Coronary artery (tissue), 2 donors: ENCODE data around the gene BLCAP.
"Not testable (repeated sequence)": the region's sequence is repeated elsewhere in the genome, so short reads cannot be mapped to it uniquely, and the experiment has no call there.

Experiments used
- DNase-seq: peaks from one replicate; pipeline ENCODE4 v3.0.0-alpha.2; 2017; ENCODE audit warnings: low spot score
- H3K27ac ChIP-seq, 2 donors: fragments of 200-600 bp; sonication (generic); one replicate each; pipeline ENCODE4 v1.5.1; 2016 to 2019
- H3K4me3 ChIP-seq: fragments of 200-600 bp; sonication (generic); 2 replicates; pipeline ENCODE4 v1.5.1; 2016; ENCODE audit warnings: mild to moderate bottlenecking, moderate library complexity
- TF ChIP-seq, protein P1 (sequence below): fragments of 200-600 bp; sonication (generic); IDR thresholded peaks from one replicate; pipeline ENCODE4 v1.5.1; 2019; ENCODE audit warnings: antibody characterized with exemption

Gene BLCAP

DNA sequence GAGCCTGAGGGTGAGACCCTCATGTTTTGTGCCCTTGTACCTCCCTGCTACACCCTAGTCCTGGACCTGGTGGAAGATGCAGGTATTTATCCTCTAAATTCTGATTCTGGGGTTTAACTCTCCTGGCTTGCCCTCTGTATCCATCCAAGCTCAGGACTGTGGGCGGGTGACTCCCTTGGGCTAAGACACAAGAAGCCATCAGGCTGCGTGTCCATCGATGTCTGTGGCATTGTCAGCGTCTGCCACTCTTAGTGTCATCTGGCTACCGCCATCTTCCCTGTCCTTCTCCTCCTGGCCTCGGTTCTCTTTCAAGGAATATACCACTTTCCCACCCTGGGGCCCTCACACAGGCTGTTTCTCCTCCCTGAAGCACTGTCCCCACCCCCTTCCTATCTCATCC lies 28.9 kb upstream of the BLCAP start:
- TF ChIP-seq, protein P1, sequence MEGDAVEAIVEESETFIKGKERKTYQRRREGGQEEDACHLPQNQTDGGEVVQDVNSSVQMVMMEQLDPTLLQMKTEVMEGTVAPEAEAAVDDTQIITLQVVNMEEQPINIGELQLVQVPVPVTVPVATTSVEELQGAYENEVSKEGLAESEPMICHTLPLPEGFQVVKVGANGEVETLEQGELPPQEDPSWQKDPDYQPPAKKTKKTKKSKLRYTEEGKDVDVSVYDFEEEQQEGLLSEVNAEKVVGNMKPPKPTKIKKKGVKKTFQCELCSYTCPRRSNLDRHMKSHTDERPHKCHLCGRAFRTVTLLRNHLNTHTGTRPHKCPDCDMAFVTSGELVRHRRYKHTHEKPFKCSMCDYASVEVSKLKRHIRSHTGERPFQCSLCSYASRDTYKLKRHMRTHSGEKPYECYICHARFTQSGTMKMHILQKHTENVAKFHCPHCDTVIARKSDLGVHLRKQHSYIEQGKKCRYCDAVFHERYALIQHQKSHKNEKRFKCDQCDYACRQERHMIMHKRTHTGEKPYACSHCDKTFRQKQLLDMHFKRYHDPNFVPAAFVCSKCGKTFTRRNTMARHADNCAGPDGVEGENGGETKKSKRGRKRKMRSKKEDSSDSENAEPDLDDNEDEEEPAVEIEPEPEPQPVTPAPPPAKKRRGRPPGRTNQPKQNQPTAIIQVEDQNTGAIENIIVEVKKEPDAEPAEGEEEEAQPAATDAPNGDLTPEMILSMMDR, result no peak

DNA sequence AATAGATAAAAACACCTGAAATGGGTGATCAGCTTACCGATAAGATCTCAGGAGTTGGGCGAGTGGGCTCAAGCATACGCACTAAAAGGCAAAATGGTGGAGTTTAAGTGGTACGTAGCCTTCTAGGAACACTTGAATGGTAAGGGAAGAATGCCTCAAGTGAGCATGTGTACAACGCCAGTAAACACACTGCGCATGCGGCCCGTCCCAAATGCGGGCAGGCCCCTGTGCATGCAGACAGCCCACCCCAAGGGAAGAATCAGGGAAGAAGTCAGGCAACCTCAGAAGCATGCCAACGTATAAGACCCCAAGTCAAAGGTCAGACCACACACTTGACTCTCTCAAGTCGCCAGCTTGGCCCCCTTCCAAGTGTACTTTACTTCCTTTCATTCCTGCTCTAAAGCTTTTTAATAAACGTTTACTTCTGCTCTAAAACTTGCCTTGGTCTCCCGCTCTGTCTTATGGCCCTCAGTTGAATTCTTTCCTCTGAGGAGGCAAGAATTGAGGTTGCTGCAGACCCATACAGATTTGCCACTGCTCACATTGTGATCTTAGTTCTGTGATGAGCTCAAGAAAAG lies 27.1 kb upstream of the BLCAP start:
- H3K4me3 ChIP-seq, H3K27ac ChIP-seq: not testable (repeated sequence)
- peak; percentile 29 for DNase-seq

More for the DNA sequence above, 28.9 kb upstream of the BLCAP start:
- DNase-seq, result peak; percentile 29
- Histone ChIP-seq H3K27ac (no peak overlapping the region), H3K4me3 (no peak overlapping the region)

DNA sequence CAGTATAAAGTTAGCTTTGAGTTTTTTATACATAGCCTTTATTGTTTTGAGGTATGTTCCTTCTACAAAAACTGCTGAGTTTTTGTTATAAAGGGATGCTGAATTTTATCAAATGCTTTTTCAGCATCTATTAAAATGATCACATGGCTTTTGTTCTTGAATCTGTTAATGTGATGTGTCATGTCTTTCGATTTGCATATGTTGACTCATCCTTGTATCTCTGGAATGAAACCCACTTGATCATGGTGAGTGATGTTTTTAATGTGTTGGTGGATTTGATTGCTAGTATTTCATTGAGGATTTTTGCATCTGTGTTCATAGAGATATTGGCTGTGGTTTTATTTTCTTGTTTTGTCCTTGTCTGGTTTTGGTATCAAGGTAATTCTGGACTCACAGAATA lies 24.7 kb upstream of the BLCAP start:
- Histone ChIP-seq H3K27ac (no peak overlapping the region), H3K4me3 (no peak overlapping the region)
- no peak for DNase-seq
- TF ChIP-seq, protein P1, result no peak

DNA sequence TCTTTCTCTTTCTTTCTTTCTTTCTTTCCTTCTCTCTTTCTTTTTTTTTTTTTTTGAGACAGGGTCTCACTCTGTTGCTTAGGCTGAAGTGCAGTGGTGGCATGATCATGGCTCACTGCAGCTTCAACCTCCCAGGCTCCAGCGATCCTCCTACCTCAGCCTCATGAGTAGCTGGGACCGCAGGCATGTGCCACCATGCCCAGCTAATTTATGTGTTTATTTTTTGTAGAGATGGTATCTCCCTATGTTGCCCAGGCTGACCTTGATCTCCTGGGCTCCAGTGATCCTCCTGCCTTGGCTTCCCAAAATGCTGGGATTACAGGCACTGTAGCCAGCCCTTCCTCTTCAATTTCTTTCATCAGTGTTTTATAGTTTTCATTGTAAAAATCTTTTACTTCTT lies 24.0 kb upstream of the BLCAP start:
- DNase-seq, H3K27ac ChIP-seq, H3K4me3 ChIP-seq: not testable (repeated sequence)

DNA sequence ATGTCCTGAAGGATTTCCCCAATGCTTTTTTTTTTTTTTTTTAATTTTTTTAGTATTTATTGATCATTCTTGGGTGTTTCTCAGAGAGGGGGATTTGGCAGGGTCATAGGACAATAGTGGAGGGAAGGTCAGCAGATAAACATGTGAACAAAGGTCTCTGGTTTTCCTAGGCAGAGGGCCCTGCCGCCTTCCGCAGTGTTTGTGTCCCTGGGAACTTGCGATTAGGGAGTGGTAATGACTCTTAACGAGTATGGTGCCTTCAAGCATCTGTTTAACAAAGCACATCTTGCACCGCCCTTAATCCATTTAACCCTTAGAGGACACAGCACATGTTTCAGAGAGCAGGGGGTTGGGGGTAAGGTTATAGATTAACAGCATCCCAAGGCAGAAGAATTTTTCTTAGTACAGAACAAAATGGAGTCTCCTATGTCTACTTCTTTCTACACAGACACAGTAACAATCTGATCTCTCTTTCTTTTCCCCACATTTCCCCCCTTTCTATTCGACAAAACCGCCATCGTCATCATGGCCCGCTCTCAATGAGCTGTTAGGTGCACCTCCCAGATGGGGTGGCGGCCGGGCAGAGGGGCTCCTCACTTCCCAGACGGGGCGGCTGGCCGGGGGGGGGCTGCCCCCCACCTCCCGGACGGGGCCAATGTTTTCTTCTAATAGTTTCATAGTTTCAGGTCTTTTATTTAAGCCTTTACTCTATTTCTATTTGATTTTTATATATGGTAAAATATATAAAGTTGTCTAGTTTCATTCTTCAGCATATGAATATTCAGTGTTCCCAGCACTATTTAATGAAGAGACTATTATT lies 22.6 kb upstream of the BLCAP start:
- H3K4me3 ChIP-seq, DNase-seq, H3K27ac ChIP-seq: not testable (repeated sequence)

DNA sequence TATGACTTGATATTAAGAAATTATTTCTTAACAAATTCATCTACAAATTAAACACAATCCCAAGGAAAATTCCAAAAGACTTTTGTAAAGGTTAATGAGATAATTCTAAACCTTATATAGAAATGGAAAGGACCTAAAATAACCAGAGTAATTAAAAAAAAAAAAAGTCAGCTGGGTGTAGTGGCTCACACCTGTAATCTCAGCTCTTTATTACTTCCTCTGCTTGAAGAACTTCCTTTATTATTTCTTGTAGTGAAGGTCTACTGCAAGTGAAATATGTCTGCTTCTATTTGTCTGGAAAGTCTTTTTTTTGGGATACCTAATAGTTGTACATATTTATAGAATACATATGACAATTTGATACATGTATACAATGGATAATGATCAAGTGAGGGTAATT lies 20.2 kb upstream of the BLCAP start:
- no peak overlapping the region for H3K27ac ChIP-seq
- no peak for DNase-seq
- TF ChIP-seq, protein P1, result no peak
- H3K4me3 ChIP-seq, result no peak overlapping the region

DNA sequence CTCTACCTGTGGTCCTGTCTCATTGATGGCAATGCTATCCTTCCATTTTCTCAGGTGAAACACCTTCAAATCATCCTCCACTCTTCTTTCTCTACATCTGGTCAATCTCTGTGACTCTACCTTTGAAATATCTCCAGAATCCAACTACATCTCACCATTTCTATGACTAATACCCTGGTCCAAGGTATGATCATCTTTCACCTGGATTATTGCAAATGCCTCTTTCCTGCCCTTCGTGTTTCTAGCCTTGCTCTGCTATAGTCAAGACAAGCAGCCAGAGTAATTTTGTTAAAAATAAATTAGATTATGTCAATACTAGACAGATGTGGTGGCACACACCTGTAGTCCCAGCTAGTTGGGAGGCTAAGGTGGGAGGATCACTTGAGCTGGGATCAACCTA lies 17.8 kb upstream of the BLCAP start:
- TF ChIP-seq, protein P1, result no peak
- Histone ChIP-seq H3K4me3 (no peak overlapping the region), H3K27ac (no peak overlapping the region)
- no peak for DNase-seq

DNA sequence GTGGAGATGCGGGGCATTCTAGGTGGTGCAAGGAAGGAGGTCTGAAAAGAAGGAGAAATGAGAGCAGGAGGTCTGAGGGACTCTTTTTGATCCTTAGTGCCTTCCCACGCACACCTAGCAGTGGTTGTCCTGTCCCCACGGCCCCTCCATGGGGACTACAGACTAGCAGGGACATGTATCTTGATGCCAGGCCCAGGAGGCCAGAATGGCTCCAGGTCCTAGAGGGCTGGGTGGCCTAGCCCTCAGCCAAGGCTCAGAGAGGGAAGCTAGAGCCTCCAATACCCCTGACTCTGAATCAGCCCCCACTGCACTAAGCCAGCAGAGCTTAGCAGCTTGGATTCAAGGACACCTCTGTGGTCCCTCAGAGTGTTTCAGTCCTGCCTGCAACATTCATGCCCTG lies 16.7 kb upstream of the BLCAP start:
- Histone ChIP-seq H3K27ac (no peak overlapping the region), H3K4me3 (no peak overlapping the region)
- DNase-seq, result peak; percentile 49
- TF ChIP-seq, protein P1, result no peak
